ENCODE measurements around the gene KCNJ14.
A peak's percentile ranks its signal among the peaks of the same experiment; 100 is the strongest.

The KCNJ14 gene

DNA sequence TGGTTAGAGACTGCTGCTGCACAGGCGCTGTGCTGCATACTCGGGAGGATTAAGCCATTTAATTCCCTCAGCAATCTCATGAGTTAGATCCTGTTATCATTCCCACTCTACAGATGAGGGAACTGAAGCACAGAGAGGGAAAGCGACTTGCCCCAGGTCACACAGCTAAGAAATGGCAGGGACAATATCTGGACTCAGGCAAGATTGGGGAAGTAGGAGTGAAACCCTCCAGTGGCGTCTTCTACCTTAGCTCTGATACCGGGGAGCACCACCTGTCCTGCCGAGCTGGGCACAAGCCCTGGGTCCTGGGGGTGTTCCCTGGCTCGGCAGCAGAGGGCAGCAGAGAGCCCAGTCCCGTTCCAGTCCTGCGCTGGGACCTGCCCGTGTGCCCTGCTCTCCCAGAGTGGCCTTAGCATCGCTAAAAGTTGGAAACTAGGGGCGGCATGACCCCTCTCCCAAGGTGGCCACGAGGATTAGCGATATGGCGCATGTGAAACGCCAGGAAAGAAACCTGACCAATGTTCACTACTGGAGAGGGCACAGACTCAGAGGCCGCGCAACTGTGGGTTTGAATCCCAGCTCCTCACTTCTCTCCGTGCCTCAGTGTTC is 34.3 kb downstream of the KCNJ14 start:
- DNase-seq, result peak; percentile 25 to 77

DNA sequence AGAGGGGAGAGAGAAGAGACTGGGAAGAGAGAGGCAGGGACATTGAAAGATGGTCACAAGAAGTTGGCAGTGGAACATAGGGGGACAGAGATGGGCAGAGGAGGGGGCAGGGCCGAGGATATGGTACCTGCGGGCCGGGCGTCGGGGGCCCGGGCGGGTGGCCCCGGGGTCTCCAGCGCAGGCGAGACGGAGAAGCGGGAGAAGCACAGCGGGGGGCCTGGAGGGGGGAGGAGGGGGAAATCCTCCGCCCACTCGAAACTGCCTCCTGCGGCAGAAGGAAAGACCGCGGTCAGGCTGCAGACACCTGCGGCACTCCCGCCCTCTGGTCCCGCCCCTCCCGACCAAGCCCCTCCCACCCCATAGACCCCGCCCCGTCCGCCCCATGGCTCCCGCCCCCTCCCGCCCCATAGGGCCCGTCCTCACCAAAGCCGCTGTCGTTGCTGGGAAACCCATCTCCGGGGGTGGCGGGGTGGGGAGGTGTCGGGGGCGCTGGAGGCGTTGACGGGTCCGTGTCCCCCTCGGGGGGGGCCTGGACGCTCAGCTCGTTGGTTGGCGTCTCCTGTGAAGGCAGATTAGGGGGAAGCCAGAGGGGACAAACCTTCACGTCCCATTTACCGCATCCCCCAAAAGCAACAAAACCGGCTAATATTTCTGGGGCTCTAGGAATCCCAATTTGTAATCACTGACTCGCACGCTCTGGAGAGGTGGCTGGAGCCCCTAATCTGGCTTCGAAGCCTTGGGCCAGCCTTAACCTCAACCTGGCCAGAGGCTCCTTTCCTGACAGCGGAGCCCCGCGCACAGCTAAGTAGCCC is 35.8 kb downstream of the KCNJ14 start:
- peak in 1 of 2 experiments; percentile 60 for DNase-seq

DNA sequence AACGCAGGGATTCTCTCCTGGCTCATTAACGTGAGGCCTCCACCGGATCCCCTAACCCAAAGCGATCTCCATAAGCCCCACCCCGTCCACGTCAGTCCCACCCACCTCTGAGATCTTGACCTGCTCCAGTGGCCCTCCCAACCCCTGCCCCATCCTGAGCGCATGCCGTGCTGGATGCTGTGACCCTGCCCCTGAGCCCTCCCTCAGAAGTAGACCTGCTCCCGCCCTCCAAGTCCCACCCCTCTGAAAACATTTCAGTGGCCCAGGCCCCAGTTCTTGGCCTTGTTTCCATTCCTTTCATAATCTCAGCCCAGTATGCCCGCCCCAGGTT is 36.4 kb downstream of the KCNJ14 start:
- DNase-seq, result peak in 1 of 2 experiments; percentile 30

GRCh38 chr19:48492925-48493717 is 37.7 kb downstream of the KCNJ14 start:
- DNase-seq, result peak; percentile 96 to 98

- DNase-seq, result no peak
Measured at GRCh38 chr19:48493718-48494401, 38.5 kb downstream of the KCNJ14 start.

DNA sequence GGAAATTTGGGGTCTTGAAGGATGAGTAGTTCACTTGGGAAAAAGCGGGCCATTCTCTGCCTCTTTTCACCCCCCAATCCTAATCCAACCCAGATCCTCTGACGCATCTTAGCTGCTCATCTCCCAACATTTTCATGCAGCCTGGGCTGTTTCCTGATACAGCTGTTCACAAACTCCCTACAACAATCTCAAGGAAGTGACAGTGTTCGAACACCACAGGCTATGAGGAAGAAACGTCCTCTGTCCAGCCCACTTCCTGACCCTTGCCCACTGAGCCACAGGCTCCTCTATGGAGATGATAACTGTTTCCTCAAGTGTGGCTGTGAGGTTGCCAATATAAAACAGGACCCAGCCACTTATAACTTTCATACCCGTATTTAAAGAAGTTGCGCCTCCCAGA is 40.0 kb downstream of the KCNJ14 start:
- no peak for DNase-seq

DNA sequence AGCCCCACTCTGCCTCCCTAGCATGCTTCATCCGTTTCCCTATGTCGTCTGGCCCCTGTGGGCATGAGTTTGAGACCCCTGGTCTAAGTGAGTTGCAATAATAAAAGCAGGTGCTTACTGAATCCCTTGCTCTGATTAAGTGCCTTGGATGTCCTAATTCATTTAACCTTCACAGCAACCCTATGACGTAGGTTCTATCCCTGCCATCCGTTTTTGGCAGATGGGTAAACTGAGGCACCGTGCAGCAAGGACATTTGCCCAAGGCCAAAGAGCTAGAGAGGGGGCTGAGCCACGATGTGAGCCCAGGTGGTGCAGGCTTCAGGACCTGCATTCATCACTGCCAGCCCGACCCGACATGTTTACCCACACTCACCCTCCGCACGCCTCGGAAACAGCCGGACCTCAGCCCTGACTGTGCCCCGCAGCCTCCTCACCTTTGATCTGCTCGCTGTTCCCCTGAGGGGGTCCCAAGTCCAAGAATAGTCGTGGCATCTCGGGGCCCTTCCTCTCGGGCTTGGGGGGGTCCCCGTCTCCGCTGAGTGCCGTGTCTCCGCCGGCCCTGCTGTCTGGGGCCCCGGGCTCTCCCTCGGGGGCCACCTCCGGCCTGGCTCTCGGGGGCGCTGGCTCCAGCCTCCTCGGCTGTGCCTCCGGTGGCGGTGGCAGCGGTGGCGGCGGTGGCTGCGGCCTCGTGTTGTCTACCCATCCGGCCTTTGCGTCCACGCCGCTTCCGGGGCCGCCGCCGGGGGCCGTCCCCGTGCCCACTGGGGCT is 41.8 kb downstream of the KCNJ14 start:
- no peak for DNase-seq

DNA sequence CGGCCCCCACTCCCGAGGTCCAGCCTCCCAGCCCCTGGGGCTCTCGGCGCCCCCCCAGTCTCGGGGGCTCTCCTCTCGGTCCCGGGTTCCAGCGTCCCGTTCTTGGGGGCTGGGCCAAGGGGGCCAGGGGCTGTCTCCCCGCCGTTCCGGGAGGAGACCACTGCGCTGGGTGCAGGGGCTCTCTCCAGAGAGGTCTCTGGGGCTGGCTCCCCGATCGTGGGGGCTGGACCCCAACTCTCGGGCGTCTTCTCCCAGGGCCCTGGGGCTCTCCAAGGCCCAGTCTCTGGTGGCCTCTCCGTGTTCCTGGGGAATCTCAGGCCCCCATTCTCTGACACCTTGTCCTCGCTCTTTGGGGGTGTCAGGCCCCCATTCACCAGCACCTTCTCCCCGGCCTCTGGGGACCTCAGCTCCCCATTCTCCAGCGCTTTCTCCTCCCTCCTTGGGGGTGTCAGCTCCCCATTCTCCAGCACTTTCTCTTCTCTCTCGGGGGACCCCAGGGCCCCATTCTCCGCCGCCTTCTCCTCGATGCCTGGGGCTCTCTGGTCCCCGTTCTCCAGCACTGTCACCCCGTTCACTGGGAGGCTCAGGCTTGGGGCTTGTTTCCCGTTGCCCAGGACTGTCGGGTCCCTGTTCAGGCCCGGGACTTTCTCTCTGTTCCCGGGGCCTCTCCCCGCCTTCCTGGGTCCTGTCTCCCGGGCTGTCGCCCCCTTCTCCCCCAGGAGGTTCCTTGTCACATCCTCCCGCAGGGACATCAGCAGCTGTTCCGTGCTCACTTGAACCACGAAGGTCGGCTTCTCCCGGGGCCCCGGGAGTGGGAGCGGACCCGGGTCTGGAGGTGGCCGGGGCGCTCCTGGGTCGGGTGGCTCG is 42.6 kb downstream of the KCNJ14 start:
- peak in 1 of 2 experiments; percentile 24 for DNase-seq

- DNase-seq, result no peak
Measured at GRCh38 chr19:48498595-48499311, 43.4 kb downstream of the KCNJ14 start.

DNA sequence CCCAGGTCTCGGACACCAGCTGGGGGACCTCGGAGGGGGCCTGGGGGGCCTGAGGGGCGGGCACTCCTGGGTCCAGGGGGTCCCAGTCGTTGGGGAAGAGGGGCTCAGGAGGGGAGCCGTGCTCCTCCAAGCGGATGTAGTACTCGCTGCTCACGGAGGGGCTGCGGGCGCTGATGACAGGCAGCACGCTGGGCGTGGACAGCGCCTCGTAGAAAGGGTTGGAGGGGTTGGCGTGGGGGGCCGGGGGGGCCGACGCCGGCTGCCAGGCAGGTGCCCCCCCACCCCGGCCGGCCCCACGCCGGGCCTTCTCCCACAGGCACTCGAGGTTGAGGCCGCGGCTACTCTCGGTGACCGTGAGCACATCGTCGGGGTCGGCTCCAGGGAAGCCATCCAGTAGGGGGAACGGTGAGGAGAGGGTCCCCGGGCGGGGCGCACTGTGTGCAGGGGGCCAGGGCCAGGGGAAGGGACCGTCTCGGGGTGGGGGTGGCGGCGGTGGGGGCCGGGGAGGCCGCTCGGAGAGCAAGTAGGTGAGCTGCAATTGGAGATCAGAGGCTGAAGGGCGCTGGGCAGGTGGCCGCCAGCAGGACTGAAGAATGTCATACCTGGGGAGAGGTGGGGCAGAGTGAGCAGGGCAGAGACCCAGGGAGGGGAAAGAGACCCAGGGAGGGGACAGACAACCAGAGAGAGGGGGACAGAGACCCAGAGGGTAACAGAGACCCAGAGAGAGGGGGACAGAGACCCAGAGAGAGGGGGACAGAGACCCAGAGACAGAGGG is 44.1 kb downstream of the KCNJ14 start:
- DNase-seq, result no peak

DNA sequence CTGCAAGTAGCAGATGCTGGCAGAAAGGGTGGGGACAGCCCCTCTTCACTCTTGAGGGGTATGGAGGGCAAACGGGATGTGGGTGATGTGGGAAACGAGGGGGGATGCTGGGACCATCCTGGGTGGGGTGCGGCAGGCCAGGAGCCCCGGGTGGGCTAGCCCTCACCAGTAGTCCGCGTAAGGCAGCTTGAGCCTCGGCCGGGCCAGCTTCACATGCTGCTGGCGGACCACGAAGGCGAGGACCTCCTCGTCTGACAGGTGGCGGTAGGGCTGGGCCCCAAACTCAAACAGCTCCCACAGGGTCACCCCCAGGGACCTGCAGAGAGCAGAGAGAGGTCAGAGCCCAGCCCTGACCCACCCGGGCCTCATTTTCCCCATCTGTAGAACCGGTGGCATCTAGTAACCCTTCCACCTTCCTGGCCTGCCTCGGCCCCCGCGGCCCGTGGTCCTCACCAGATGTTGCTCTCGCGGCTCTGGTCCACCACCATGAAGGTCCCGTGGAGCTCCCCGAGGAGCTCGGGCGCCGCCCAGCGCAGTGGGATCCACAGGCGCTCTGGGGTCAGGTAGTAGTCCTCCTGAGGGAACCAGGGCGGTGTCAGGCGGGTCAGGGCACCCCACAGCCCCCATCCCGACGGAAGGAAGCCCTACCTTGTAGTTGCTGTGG is 45.6 kb downstream of the KCNJ14 start:
- DNase-seq, result no peak

DNA sequence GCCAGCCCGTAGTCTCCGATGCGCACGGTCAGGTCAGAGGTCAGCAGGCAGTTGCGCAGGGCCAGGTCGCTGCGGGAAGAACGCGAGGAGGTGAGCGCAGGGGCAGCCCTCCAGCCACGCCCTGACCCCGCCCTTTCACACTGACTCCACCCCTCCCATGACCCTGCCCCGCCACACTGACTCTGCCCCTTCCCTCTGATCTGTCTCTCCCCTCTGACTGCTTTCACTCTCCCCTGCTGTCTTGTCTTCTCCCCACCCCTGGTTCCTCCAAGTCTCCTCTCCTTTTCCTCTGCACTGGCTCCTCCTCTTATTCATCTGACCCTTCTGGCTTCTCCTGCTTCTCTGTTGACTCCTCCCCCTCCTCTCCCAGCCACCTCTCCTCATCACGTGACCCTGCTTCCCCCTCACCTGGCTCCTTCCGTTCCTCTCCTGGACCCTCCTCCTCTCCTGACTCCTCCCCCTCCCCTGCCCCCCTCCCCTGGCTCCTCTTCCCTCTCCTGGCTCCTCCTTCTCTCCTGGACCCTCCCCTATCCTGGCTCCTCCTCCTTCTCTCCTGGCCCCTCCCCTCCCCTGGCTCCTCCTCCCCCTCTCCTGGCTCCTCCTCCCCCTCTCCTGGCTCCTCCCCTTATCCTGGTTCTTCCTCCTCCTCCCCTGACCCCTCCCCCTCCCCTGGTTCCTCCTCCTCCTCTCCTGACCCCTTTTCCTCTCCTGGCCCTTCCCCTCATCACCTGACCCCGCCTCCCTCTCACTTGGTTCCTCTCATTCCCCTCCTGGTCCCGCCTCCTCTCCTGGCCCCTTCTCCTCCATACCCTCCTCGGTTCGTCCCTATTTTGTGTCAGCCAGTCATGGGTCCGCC is 46.3 kb downstream of the KCNJ14 start:
- peak; percentile 97 to 98 for DNase-seq

GRCh38 chr19:48502350-48503018 is 47.1 kb downstream of the KCNJ14 start:
- no peak for DNase-seq

GRCh38 chr19:48506138-48506733 is 50.9 kb downstream of the KCNJ14 start:
- peak in 1 of 2 experiments; percentile 61 for DNase-seq

GRCh38 chr19:48507911-48508439 is 52.6 kb downstream of the KCNJ14 start:
- no peak for DNase-seq

DNA sequence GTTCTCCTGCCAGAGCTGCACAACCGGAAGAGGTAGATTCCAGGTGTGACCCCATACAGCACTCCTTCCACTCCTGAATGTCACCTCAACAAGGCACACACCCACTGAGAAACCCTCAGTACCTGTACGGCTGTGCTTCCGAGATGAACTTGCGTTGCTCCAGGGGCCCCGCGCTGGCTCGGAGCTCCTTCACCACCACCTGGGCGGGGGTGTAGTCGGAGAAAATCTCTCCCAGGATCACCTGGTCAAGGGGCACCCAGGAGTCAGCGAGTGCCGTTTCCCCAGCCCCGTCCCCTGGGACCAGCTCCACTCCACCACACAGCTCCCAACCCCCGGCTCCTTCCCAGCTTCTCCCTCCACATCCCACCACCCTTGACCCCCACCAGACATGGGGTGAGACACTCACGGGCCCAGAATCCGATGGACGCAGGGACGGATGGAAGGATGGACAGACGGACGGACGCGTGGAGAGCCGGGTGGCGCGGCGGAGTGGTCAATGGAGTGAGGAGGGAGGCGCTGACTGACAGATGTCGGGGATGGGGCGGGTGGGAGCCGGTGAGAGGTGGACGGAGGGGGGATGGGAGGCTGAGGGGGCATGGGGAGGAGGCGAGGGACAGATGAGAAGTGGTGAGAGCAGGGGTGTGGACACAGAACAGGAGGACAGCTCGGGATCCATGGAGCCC is 53.5 kb downstream of the KCNJ14 start:
- no peak for DNase-seq
